Mesenchymal stem cell (in vitro differentiated cells and primary cell): ENCODE results near the gene SLC9A6.

Source experiments
- DNase-seq: peaks from one replicate; pipeline ENCODE4 v3.0.0-alpha.2; 2013
- H2AFZ ChIP-seq: one replicate; pipeline ENCODE4 v1.6.1; 2013; ENCODE audit warnings: low read depth, mild to moderate bottlenecking, control low read depth, inconsistent platforms, low read length, moderate library complexity
- H2AK5ac ChIP-seq: 2 replicates; pipeline ENCODE4 v1.6.1; 2013; ENCODE audit warnings: low read length, moderate library complexity, mild to moderate bottlenecking, inconsistent platforms; ENCODE audit not compliant: severe bottlenecking
- H2BK120ac ChIP-seq: one replicate; pipeline ENCODE4 v1.6.1; 2013; ENCODE audit warnings: low read depth, mild to moderate bottlenecking, inconsistent platforms, low read length, moderate library complexity
- H2BK12ac ChIP-seq, 2 experiments: one replicate each; pipeline ENCODE4 v1.6.1; 2013; ENCODE audit warnings: inconsistent platforms in 2 of 2, low read length in 2 of 2, mild to moderate bottlenecking in 2 of 2, moderate library complexity in 2 of 2, control low read depth in 1 of 2
- H2BK15ac ChIP-seq: one replicate; pipeline ENCODE4 v1.6.1; 2013; ENCODE audit warnings: mild to moderate bottlenecking, low read depth, inconsistent platforms; ENCODE audit not compliant: poor library complexity, severe bottlenecking
- H2BK5ac ChIP-seq: 2 replicates; pipeline ENCODE4 v1.6.1; 2013; ENCODE audit warnings: low read depth, mild to moderate bottlenecking, low read length, control low read depth, inconsistent platforms; ENCODE audit not compliant: poor library complexity, severe bottlenecking
- H3K14ac ChIP-seq, 2 experiments: one replicate each; pipeline ENCODE4 v1.6.1; 2013; ENCODE audit warnings: inconsistent platforms in 2 of 2, low read length in 2 of 2, control low read depth in 1 of 2, mild to moderate bottlenecking in 1 of 2, moderate library complexity in 1 of 2
- H3K18ac ChIP-seq, 2 experiments: one replicate each; pipeline ENCODE4 v1.6.1; 2013; ENCODE audit warnings: inconsistent platforms in 2 of 2, low read length in 2 of 2, control low read depth in 1 of 2, low read depth in 1 of 2, mild to moderate bottlenecking in 1 of 2
- H3K23ac ChIP-seq, 2 experiments: one replicate each; pipeline ENCODE4 v1.6.1; 2013; ENCODE audit warnings: inconsistent platforms in 2 of 2, low read length in 2 of 2, mild to moderate bottlenecking in 2 of 2, moderate library complexity in 2 of 2, control low read depth in 1 of 2
- H3K27ac ChIP-seq: 2 replicates; pipeline ENCODE4 v1.5.1; 2013; ENCODE audit warnings: mild to moderate bottlenecking, moderate library complexity, low read length, control low read depth, inconsistent platforms; ENCODE audit not compliant: poor library complexity, severe bottlenecking
- H3K27me3 ChIP-seq, 2 experiments: 2 replicates each; pipeline versions ENCODE4 v1.6.1 to v1.7.0; 2013; ENCODE audit warnings: low read length in 2 of 2, mild to moderate bottlenecking in 2 of 2, moderate library complexity in 2 of 2, control low read depth in 1 of 2, inconsistent platforms in 1 of 2; ENCODE audit not compliant: control insufficient read depth in 1 of 2, insufficient read depth in 1 of 2
- H3K36me3 ChIP-seq, 2 experiments: 2 replicates each; pipeline versions ENCODE4 v1.6.1 to v1.7.0; 2013; ENCODE audit warnings: low read length in 2 of 2, control low read depth in 1 of 2, inconsistent platforms in 1 of 2, low read depth in 1 of 2, mild to moderate bottlenecking in 1 of 2; ENCODE audit not compliant: insufficient read depth in 2 of 2, control insufficient read depth in 1 of 2
- H3K4ac ChIP-seq, 2 experiments: one replicate each; pipeline ENCODE4 v1.6.1; 2013; ENCODE audit warnings: inconsistent platforms in 2 of 2, low read length in 2 of 2, mild to moderate bottlenecking in 2 of 2, moderate library complexity in 2 of 2, control low read depth in 1 of 2, low read depth in 1 of 2
- H3K4me1 ChIP-seq: 2 replicates; pipeline ENCODE4 v1.6.1; 2013; ENCODE audit warnings: low read depth, low read length, control low read depth; ENCODE audit not compliant: control insufficient read depth, insufficient read depth
- H3K4me2 ChIP-seq: 2 replicates; pipeline ENCODE4 v1.6.1; 2013; ENCODE audit warnings: low read length, mild to moderate bottlenecking, inconsistent platforms; ENCODE audit not compliant: poor library complexity, severe bottlenecking
- H3K4me3 ChIP-seq, 2 experiments: 2 replicates each; pipeline versions ENCODE4 v1.5.1 to v1.7.0; 2013; ENCODE audit warnings: low read length in 2 of 2, mild to moderate bottlenecking in 2 of 2, control low read depth in 1 of 2, low read depth in 1 of 2; ENCODE audit not compliant: insufficient read depth in 1 of 2
- H3K79me1 ChIP-seq: replicated peaks from 2 replicates; pipeline ENCODE4 v1.6.1; 2013; ENCODE audit warnings: mild to moderate bottlenecking, control low read depth, low read length, inconsistent platforms; ENCODE audit not compliant: poor library complexity, severe bottlenecking
- H3K9ac ChIP-seq: 2 replicates; pipeline ENCODE4 v1.7.0; 2013; ENCODE audit warnings: mild to moderate bottlenecking, low read length, moderate library complexity
- H3K9me3 ChIP-seq: 2 replicates; pipeline ENCODE4 v1.7.0; 2013; ENCODE audit warnings: mild to moderate bottlenecking, low read length; ENCODE audit not compliant: control insufficient read depth
- H4K8ac ChIP-seq: one replicate; pipeline ENCODE4 v1.6.1; 2013; ENCODE audit warnings: inconsistent platforms, mild to moderate bottlenecking, low read length, moderate library complexity
- H4K91ac ChIP-seq: one replicate; pipeline ENCODE4 v1.6.1; 2013; ENCODE audit warnings: mild to moderate bottlenecking, low read length, inconsistent platforms
- WGBS: methylation state at CpG from one replicate; pipeline ENCODE4 v1.1.7; 2013; ENCODE audit warnings: mixed read lengths; 5-methylcytosine and 5-hydroxymethylcytosine counted together

Gene SLC9A6

GRCh38 chrX:136063340-136064079 lies 78.3 kb downstream of the SLC9A6 start:
- Histone ChIP-seq H2AK5ac (peak overlapping the region; percentile 89), H2BK15ac (no peak overlapping the region), H3K14ac (no peak overlapping the region), H3K79me1 (no peaks in the 10 kb centered on the region), H3K23ac (no peak overlapping the region), H3K27me3 (peaks cover 0 to 55% of the 10 kb centered on the region in 2 experiments), H3K27ac (peak overlapping the region; percentile 87), H3K36me3 (no peaks in the 10 kb centered on the region), H3K4ac (no peak overlapping the region), H4K91ac (no peak overlapping the region), H2BK5ac (peak overlapping the region; percentile 44), H3K9ac (peak overlapping the region; percentile 4), H3K4me3 (no peak overlapping the region), H3K4me1 (no peaks in the 10 kb centered on the region), H3K9me3 (no peaks in the 10 kb centered on the region), H2AFZ (no peak overlapping the region), H2BK120ac (no peak overlapping the region), H4K8ac (no peak overlapping the region), H2BK12ac (no peak overlapping the region), H3K18ac (peak overlapping the region; percentile 12 to 21), H3K4me2 (no peak overlapping the region)
- peak; percentile 74 for DNase-seq
- 43% methylated on average over 3 of the region's 7 CpGs for WGBS

GRCh38 chrX:136064661-136065043 lies 79.4 kb downstream of the SLC9A6 start:
- no peak overlapping the region for H2BK15ac ChIP-seq
- H3K4ac ChIP-seq = no peak overlapping the region
- no peak overlapping the region for H3K4me2 ChIP-seq
- H4K8ac ChIP-seq = no peak overlapping the region
- no peak overlapping the region for H3K23ac ChIP-seq
- WGBS = 27% methylated on average over 1 of the region's 3 CpGs
- H2BK120ac ChIP-seq = peak overlapping the region; percentile 34
- H3K4me1 ChIP-seq = no peaks in the 10 kb centered on the region
- no peak overlapping the region for H3K4me3 ChIP-seq
- H4K91ac ChIP-seq = no peak overlapping the region
- peaks cover 0 to 55% of the 10 kb centered on the region in 2 experiments for H3K27me3 ChIP-seq
- H3K27ac ChIP-seq = peak overlapping the region; percentile 87
- no peak overlapping the region for H2AK5ac ChIP-seq
- H2AFZ ChIP-seq = no peak overlapping the region
- no peak overlapping the region for H3K14ac ChIP-seq
- H2BK5ac ChIP-seq = peak overlapping the region; percentile 31
- H3K36me3 ChIP-seq = no peaks in the 10 kb centered on the region
- peak overlapping the region in 1 of 2 experiments; percentile 14 for H3K18ac ChIP-seq
- H2BK12ac ChIP-seq = no peak overlapping the region
- no peaks in the 10 kb centered on the region for H3K79me1 ChIP-seq
- no peaks in the 10 kb centered on the region for H3K9me3 ChIP-seq
- peak overlapping the region; percentile 34 for H3K9ac ChIP-seq
- DNase-seq = peak; percentile 64

GRCh38 chrX:136065044-136065671 lies 79.9 kb downstream of the SLC9A6 start:
- Histone ChIP-seq H3K27me3 (peaks cover 0 to 55% of the 10 kb centered on the region in 2 experiments), H4K91ac (no peak overlapping the region)
- WGBS = 0% methylated on average over 1 of the region's 7 CpGs

GRCh38 chrX:136067097-136067496 lies 81.9 kb downstream of the SLC9A6 start:
- Histone ChIP-seq H2AK5ac (no peak overlapping the region), H2BK15ac (no peak overlapping the region), H2BK12ac (no peak overlapping the region), H3K27me3 (peaks cover 0 to 56% of the 10 kb centered on the region in 2 experiments), H3K4me2 (no peak overlapping the region), H2BK5ac (no peak overlapping the region), H4K91ac (no peak overlapping the region), H3K4me3 (no peak overlapping the region), H3K23ac (no peak overlapping the region), H3K9me3 (no peaks in the 10 kb centered on the region), H4K8ac (no peak overlapping the region), H3K9ac (no peak overlapping the region), H2BK120ac (no peak overlapping the region), H3K18ac (peak overlapping the region in 1 of 2 experiments; percentile 12), H2AFZ (no peak overlapping the region), H3K4ac (no peak overlapping the region), H3K79me1 (no peaks in the 10 kb centered on the region), H3K4me1 (no peaks in the 10 kb centered on the region), H3K14ac (no peak overlapping the region), H3K36me3 (no peaks in the 10 kb centered on the region), H3K27ac (no peak overlapping the region)
- WGBS = 83% methylated on average over 2 of the region's 5 CpGs
- peak; percentile 40 for DNase-seq

More at GRCh38 chrX:136065044-136065671, 79.9 kb downstream of the SLC9A6 start:
- Histone ChIP-seq H3K27ac (peak overlapping the region; percentile 87), H3K14ac (no peak overlapping the region), H4K8ac (no peak overlapping the region), H3K36me3 (no peaks in the 10 kb centered on the region), H3K4me3 (no peak overlapping the region), H3K9me3 (no peaks in the 10 kb centered on the region), H3K23ac (no peak overlapping the region), H3K18ac (no peak overlapping the region), H3K4ac (no peak overlapping the region), H2BK5ac (peak overlapping the region; percentile 31), H2BK12ac (no peak overlapping the region), H2AK5ac (no peak overlapping the region), H3K79me1 (no peaks in the 10 kb centered on the region), H2BK15ac (no peak overlapping the region), H3K9ac (peak overlapping the region; percentile 34), H3K4me2 (no peak overlapping the region), H3K4me1 (no peaks in the 10 kb centered on the region), H2BK120ac (no peak overlapping the region), H2AFZ (no peak overlapping the region)
- peak; percentile 77 for DNase-seq
